Endodermal cell (in vitro differentiated cells): ENCODE results near the gene HOXA5. TPM values are rescaled to one million over a fixed set of nuclear protein-coding genes. Genes with fewer than 3 reads are reported as not detected.
A peak's percentile ranks its signal among the peaks of the same experiment; 100 is the strongest.

Source experiments
- DNase-seq: peaks from one replicate; pipeline ENCODE4 v3.0.0-alpha.2; 2017
- H3K27ac ChIP-seq: 2 replicates; pipeline ENCODE4 v1.5.1; 2013; ENCODE audit warnings: mild to moderate bottlenecking, low read depth, low read length, moderate library complexity
- H3K27me3 ChIP-seq: 2 replicates; pipeline ENCODE4 v1.6.1; 2013; ENCODE audit warnings: mild to moderate bottlenecking, low read length, moderate library complexity; ENCODE audit not compliant: insufficient read depth, control insufficient read depth, poor library complexity, severe bottlenecking
- H3K36me3 ChIP-seq: 2 replicates; pipeline ENCODE4 v1.7.0; 2013; ENCODE audit warnings: mild to moderate bottlenecking, low read length, moderate library complexity; ENCODE audit not compliant: control insufficient read depth, insufficient read depth
- H3K4me1 ChIP-seq: one replicate; pipeline ENCODE4 v1.7.0; 2013; ENCODE audit warnings: low read length; ENCODE audit not compliant: control insufficient read depth, insufficient read depth
- H3K4me3 ChIP-seq: 2 replicates; pipeline ENCODE4 v1.5.1; 2013; ENCODE audit warnings: mild to moderate bottlenecking, low read length, moderate library complexity
- H3K9ac ChIP-seq: 2 replicates; pipeline ENCODE4 v1.6.1; 2013; ENCODE audit warnings: mild to moderate bottlenecking, low read length, moderate library complexity; ENCODE audit not compliant: poor library complexity, severe bottlenecking; ENCODE audit errors: extremely low read depth
- H3K9me3 ChIP-seq: 2 replicates; pipeline ENCODE4 v1.6.1; 2013; ENCODE audit warnings: mild to moderate bottlenecking, low read length, moderate library complexity; ENCODE audit not compliant: control insufficient read depth
- H3K27ac Mint-ChIP-seq: 2 replicates; pipeline ENCODE4 v1.8.0; 2020; ENCODE audit warnings: mixed read lengths
- H3K27me3 Mint-ChIP-seq: 2 replicates; pipeline ENCODE4 v1.8.0; 2021; ENCODE audit warnings: mild to moderate bottlenecking, mixed read lengths; ENCODE audit not compliant: insufficient read depth
- H3K36me3 Mint-ChIP-seq: 2 replicates; pipeline ENCODE4 v1.8.0; 2020; ENCODE audit warnings: low read depth, mixed read lengths
- H3K4me1 Mint-ChIP-seq: 2 replicates; pipeline ENCODE4 v1.8.0; 2020; ENCODE audit warnings: mixed read lengths
- H3K4me3 Mint-ChIP-seq: 2 replicates; pipeline ENCODE4 v1.8.0; 2020; ENCODE audit warnings: mild to moderate bottlenecking, moderate library complexity, mixed read lengths
- H3K9me3 Mint-ChIP-seq: 2 replicates; pipeline ENCODE4 v1.8.0; 2020; ENCODE audit warnings: mild to moderate bottlenecking, mixed read lengths
- CTCF ChIP-seq: fragments of 200-600 bp; sonication (generic); conservative IDR thresholded peaks from 2 replicates; pipeline ENCODE4 v1.5.0; 2021; ENCODE audit warnings: antibody characterized with exemption, mild to moderate bottlenecking
- WGBS, 2 experiments: methylation state at CpG; one replicate each; pipeline versions ENCODE4 v1.1.5 to v1.1.7; 2013; ENCODE audit warnings: missing lambda C conversion rate in 2 of 2, mixed read lengths in 1 of 2; ENCODE audit not compliant: insufficient coverage in 1 of 2, insufficient read length in 1 of 2; 5-methylcytosine and 5-hydroxymethylcytosine counted together
- total RNA-seq, 2 donors: library from RNA; stranded (reverse); fragmentation: NEBNext Ultra II Directional in 1 of 2; extraction: Animal tissue kit (Norgen Biotek cat#: 25700) in 1 of 2; gene quantifications; 2 replicates in 1 of 2; 3 replicates in 1 of 2; pipeline ENCODE4 v1.2.1, GENCODE V29; 2021

Gene HOXA5
- total RNA-seq, 2 donors from 2014 or later: not detected

- H3K4me1 Mint-ChIP-seq: peaks cover 17% of the 10 kb centered on the region
Measured at GRCh38 chr7:27185854-27186667, 42.6 kb upstream of the HOXA5 start.

GRCh38 chr7:27185013-27185853, 41.8 kb upstream of the HOXA5 start, which contains the start of gene HOXA11:
TSS of gene HOXA11 (minus strand) at chr7:27185232. CDS start at chr7:27185144, 88 bp downstream.
- Histone ChIP-seq H3K4me1 (peaks cover 9% of the 10 kb centered on the region), H3K36me3 (no peaks in the 10 kb centered on the region), H3K4me3 (peak within 1 kb of the TSS; percentile 77), H3K9me3 (no peaks in the 10 kb centered on the region), H3K27me3 (peaks cover 100% of the 10 kb centered on the region), H3K27ac (no peak within 1 kb of the TSS), H3K9ac (no peak within 1 kb of the TSS)
- no peaks in the 10 kb centered on the region for H3K36me3 Mint-ChIP-seq
- DNase-seq: peak; percentile 69
- H3K4me3 Mint-ChIP-seq: peak within 1 kb of the TSS; percentile 46
- 5 to 7% methylated on average over 22 to 43 of the region's 43 CpGs for WGBS, 2 experiments
- peaks cover 19% of the 10 kb centered on the region for H3K4me1 Mint-ChIP-seq
- TF ChIP-seq CTCF: no peak
- no peak within 1 kb of the TSS for H3K27ac Mint-ChIP-seq
- H3K27me3 Mint-ChIP-seq: peaks cover 100% of the 10 kb centered on the region
- H3K9me3 Mint-ChIP-seq: no peaks in the 10 kb centered on the region

More at GRCh38 chr7:27185854-27186667, 42.6 kb upstream of the HOXA5 start:
- 0 to 6% methylated on average over 5 to 23 of the region's 24 CpGs for WGBS, 2 experiments
- Mint-ChIP-seq H3K27me3 (peaks cover 100% of the 10 kb centered on the region), H3K9me3 (no peaks in the 10 kb centered on the region), H3K27ac (no peak overlapping the region), H3K36me3 (no peaks in the 10 kb centered on the region), H3K4me3 (peak overlapping the region; percentile 7)
- no peak for TF ChIP-seq CTCF
- Histone ChIP-seq H3K9me3 (no peaks in the 10 kb centered on the region), H3K4me1 (peaks cover 9% of the 10 kb centered on the region), H3K27me3 (peaks cover 100% of the 10 kb centered on the region), H3K36me3 (no peaks in the 10 kb centered on the region), H3K4me3 (no peak overlapping the region), H3K9ac (no peak overlapping the region), H3K27ac (no peak overlapping the region)
- DNase-seq: peak; percentile 71

- H3K9ac ChIP-seq: no peak overlapping the region
- H3K27ac ChIP-seq: no peak overlapping the region
- H3K4me3 Mint-ChIP-seq: peak overlapping the region; percentile 46
- no peak for TF ChIP-seq CTCF
- peaks cover 100% of the 10 kb centered on the region for H3K27me3 Mint-ChIP-seq
- H3K4me1 ChIP-seq: peaks cover 12% of the 10 kb centered on the region
- peaks cover 23% of the 10 kb centered on the region for H3K4me1 Mint-ChIP-seq
- WGBS, 2 experiments: 2 to 4% methylated on average over 33 to 72 of the region's 72 CpGs
- no peaks in the 10 kb centered on the region for H3K36me3 Mint-ChIP-seq
- H3K27ac Mint-ChIP-seq: no peak overlapping the region
- peaks cover 3% of the 10 kb centered on the region for H3K9me3 Mint-ChIP-seq
- H3K9me3 ChIP-seq: no peaks in the 10 kb centered on the region
- peak overlapping the region; percentile 77 for H3K4me3 ChIP-seq
- H3K27me3 ChIP-seq: peaks cover 100% of the 10 kb centered on the region
- peak; percentile 74 for DNase-seq
- no peaks in the 10 kb centered on the region for H3K36me3 ChIP-seq
Measured at GRCh38 chr7:27184337-27185012, 41.0 kb upstream of the HOXA5 start.
